ENCODE data around the gene TIA1.
"Not testable (repeated sequence)": the region's sequence is repeated elsewhere in the genome, so short reads cannot be mapped to it uniquely, and the experiment has no call there.

TIA1 gene

DNA sequence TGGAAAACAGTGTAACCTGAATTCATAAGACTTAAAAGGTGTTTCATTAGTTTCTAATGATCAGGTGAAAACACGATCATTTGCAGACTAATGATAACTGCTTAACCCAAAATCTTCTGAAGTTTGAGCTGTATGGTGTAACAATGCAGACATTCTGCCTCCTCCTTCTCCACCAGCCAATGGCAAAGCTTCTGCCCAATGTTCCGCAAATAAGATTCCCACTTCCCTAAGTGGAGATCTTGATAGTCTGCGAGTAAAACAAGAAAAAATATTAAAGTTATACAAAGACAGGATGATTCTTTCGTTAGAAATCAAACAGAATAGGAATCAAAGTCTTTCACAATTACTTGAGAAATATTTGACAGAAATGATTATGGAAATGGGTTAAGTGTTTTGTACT is 65.7 kb downstream of the TIA1 start:
- DNase-seq (ENCODE audit: low read depth) = no peak
- TF ChIP-seq, protein P1, sequence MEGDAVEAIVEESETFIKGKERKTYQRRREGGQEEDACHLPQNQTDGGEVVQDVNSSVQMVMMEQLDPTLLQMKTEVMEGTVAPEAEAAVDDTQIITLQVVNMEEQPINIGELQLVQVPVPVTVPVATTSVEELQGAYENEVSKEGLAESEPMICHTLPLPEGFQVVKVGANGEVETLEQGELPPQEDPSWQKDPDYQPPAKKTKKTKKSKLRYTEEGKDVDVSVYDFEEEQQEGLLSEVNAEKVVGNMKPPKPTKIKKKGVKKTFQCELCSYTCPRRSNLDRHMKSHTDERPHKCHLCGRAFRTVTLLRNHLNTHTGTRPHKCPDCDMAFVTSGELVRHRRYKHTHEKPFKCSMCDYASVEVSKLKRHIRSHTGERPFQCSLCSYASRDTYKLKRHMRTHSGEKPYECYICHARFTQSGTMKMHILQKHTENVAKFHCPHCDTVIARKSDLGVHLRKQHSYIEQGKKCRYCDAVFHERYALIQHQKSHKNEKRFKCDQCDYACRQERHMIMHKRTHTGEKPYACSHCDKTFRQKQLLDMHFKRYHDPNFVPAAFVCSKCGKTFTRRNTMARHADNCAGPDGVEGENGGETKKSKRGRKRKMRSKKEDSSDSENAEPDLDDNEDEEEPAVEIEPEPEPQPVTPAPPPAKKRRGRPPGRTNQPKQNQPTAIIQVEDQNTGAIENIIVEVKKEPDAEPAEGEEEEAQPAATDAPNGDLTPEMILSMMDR (IDR thresholded peaks at IDR 0.05; ENCODE audit: insufficient read depth, low read depth, low read length, missing control alignments) = no peak

GRCh38 chr2:70181363-70181956 is 67.0 kb downstream of the TIA1 start:
- TF ChIP-seq, protein P1 (IDR thresholded peaks at IDR 0.05; ENCODE audit: insufficient read depth, low read depth, low read length, missing control alignments) = no peak
- DNase-seq (ENCODE audit: low read depth) = peak; percentile 90
- H3K4me3 ChIP-seq (ENCODE audit: low read depth, low read length) = peak overlapping the region; percentile 29

More for the DNA sequence above, 65.7 kb downstream of the TIA1 start:
- H3K4me3 ChIP-seq (ENCODE audit: low read depth, low read length) = no peak overlapping the region

DNA sequence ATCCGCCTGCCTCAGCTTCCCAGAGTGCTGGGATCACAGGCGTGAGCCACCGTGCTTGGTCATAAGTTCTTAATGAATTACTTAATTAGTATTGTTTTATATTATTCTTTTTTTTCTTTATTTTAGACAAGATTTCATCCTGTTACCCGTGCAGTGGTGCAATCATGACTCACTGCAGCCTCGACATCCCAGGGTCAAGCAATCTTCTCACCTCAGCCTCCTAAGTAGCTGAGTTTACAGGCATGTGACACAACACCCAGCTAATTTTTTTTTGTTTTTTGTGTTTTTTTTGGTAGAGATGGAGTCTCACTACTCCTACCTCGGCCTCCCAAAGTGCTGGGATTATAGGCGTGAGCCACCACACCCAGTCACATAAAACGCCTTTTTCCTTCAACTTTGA is 74.9 kb downstream of the TIA1 start:
- DNase-seq (ENCODE audit: low read depth) = no peak
- no peak overlapping the region for H3K4me3 ChIP-seq (ENCODE audit: low read depth, low read length)
- TF ChIP-seq, protein P1 (IDR thresholded peaks at IDR 0.05; ENCODE audit: insufficient read depth, low read depth, low read length, missing control alignments) = no peak

DNA sequence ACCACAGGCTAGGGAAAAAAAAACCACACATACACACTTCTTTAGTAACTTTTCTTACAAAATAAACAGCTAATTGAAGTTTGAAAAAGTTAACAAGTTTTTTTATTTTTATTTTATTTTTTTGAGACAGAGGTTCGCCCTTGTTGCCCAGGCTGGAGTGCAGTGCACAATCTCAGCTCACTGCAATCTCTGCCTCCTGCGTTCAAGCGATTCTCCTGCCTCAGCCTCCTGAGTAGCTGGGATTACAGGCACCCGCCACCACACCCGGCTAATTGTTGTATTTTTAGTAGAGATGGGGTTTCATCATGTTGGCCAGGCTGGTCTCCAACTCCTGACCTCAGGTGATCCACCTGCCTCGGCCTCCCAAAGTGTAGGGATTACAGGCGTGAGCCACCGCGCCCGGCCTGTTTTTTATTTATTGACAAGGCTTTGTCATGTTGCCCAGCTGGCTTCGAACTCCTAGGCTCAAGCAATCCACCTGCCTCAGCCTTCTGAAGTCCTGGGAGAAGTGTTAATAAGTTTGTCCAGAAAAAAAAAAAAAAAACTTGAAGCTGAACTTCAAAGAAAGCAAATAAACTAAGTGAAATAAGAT is 78.7 kb downstream of the TIA1 start:
- not testable (repeated sequence) for H3K4me3 ChIP-seq (ENCODE audit: low read depth, low read length); DNase-seq (ENCODE audit: low read depth)

DNA sequence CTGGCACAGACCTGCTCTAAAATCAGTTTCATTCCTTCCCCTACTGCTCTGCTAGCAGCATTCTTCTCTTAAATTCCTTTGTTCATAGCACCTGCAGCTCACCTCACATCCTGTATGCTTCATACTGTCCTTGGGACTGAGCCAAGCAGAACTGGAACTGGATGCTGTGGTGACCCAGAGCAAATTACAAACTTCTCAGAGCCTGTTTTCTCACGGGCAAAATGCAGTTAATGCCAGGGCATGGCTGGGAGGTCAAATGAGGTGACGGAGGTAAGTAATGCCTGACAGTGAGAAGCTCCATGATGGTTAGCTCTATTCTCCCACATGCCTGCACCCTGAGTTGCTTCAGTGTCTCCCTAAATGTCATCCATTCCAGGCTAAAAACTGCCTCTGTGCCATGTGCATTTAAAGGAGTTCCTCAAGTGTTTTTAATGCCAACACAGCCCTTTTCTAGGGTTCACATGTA is 87.3 kb downstream of the TIA1 start:
- TF ChIP-seq, protein P1 (IDR thresholded peaks at IDR 0.05; ENCODE audit: insufficient read depth, low read depth, low read length, missing control alignments) = no peak
- 0 out of 2 replicates have a peak overlapping the region, but pooled peaks have one; percentile 4 for H3K4me3 ChIP-seq (ENCODE audit: low read depth, low read length)
- DNase-seq (ENCODE audit: low read depth) = peak; percentile 94

DNA sequence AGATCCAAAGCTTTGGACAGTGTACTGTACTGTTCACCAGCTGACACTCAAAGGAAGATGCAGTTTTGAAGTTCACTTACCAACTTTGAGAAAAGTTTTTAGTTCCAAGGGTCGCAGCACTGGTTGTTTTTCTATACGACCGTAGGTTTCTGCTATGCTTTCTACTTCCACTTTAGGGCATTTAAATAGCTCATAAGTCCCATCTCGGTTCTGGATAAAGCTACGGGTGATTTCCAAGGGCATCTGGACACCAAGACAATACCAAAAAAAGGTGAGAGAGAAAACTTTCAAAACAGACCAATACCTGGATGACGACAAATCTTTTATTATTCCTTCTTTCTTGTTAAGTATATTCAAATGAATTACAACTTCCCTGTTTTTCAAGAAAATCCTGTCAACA is 87.9 kb downstream of the TIA1 start:
- H3K4me3 ChIP-seq (ENCODE audit: low read depth, low read length) = no peak overlapping the region
- TF ChIP-seq, protein P1 (IDR thresholded peaks at IDR 0.05; ENCODE audit: insufficient read depth, low read depth, low read length, missing control alignments) = no peak
- DNase-seq (ENCODE audit: low read depth) = no peak
